Measurements from ENCODE around the gene RBKS. TPM values are rescaled to one million over a fixed set of nuclear protein-coding genes. Genes with fewer than 3 reads are reported as not detected.
"Not testable (repeated sequence)": the region's sequence is repeated elsewhere in the genome, so short reads cannot be mapped to it uniquely, and the experiment has no call there.

Gene RBKS
- total RNA-seq, 2 experiments from 2014 or later: 1.2 TPM

GRCh38 chr2:27772804-27773203, 117.4 kb downstream of the RBKS start:
- peaks cover 41% of the 10 kb centered on the region for H3K4me1 Mint-ChIP-seq
- DNase-seq: no peak
- peaks cover 7% of the 10 kb centered on the region for H3K27me3 Mint-ChIP-seq
- peak overlapping the region; percentile 100 for H3K4me3 Mint-ChIP-seq
- H3K9me3 Mint-ChIP-seq: no peaks in the 10 kb centered on the region
- ChIA-PET POLR2A (interaction anchor here (0.6 kb wide), 1 partner anchor 20 kb away, joined by 3 read pairs; no protein-coding TSS in a partner anchor), CTCF (no interaction called here)
- peak overlapping the region; percentile 34 for H3K27ac Mint-ChIP-seq
- H3K36me3 Mint-ChIP-seq (ENCODE audit: low read depth): peaks cover 34% of the 10 kb centered on the region

- peak within 1 kb of the TSS; percentile 100 for H3K4me3 Mint-ChIP-seq
- POLR2A ChIA-PET: interaction anchor here (0.6 kb wide), 1 partner anchor 21 kb away, joined by 3 read pairs; no protein-coding TSS in a partner anchor
- peaks cover 36% of the 10 kb centered on the region for H3K4me1 Mint-ChIP-seq
- peaks cover 9% of the 10 kb centered on the region for H3K27me3 Mint-ChIP-seq
- H3K36me3 Mint-ChIP-seq (ENCODE audit: low read depth): peaks cover 34% of the 10 kb centered on the region
- no peaks in the 10 kb centered on the region for H3K9me3 Mint-ChIP-seq
- peak; percentile 93 for DNase-seq
- CTCF ChIA-PET: no interaction called here
- peak within 1 kb of the TSS; percentile 99 for H3K27ac Mint-ChIP-seq
Measured at GRCh38 chr2:27771548-27772335, 118.4 kb downstream of the RBKS start, which contains the start of gene MRPL33. MRPL33 (plus strand) TSS chr2:27771719; CDS start chr2:27771778, 59 bp downstream.

- peaks cover 38% of the 10 kb centered on the region for H3K4me1 Mint-ChIP-seq
- no peaks in the 10 kb centered on the region for H3K9me3 Mint-ChIP-seq
- peak overlapping the region; percentile 100 for H3K4me3 Mint-ChIP-seq
- peak overlapping the region; percentile 99 for H3K27ac Mint-ChIP-seq
- DNase-seq: no peak
- H3K36me3 Mint-ChIP-seq (ENCODE audit: low read depth): peaks cover 28% of the 10 kb centered on the region
- CTCF ChIA-PET: no interaction called here
- peaks cover 9% of the 10 kb centered on the region for H3K27me3 Mint-ChIP-seq
- POLR2A ChIA-PET: no interaction called here
Measured at GRCh38 chr2:27771202-27771547, 119.0 kb downstream of the RBKS start.

GRCh38 chr2:27766287-27766661, 123.9 kb downstream of the RBKS start:
- Mint-ChIP-seq H3K4me1 (peaks cover 16% of the 10 kb centered on the region), H3K36me3 (ENCODE audit: low read depth) (no peaks in the 10 kb centered on the region), H3K27ac (no peak overlapping the region), H3K9me3 (no peaks in the 10 kb centered on the region), H3K27me3 (peaks cover 9% of the 10 kb centered on the region), H3K4me3 (no peak overlapping the region)
- POLR2A ChIA-PET: no interaction called here
- CTCF ChIA-PET: no interaction called here
- no peak for DNase-seq

GRCh38 chr2:27765621-27766286, 124.4 kb downstream of the RBKS start:
- Mint-ChIP-seq H3K36me3 (ENCODE audit: low read depth) (no peaks in the 10 kb centered on the region), H3K4me1 (peaks cover 10% of the 10 kb centered on the region), H3K27ac (no peak overlapping the region), H3K4me3 (no peak overlapping the region), H3K9me3 (no peaks in the 10 kb centered on the region), H3K27me3 (peaks cover 9% of the 10 kb centered on the region)
- DNase-seq: peak; percentile 13
- CTCF ChIA-PET: interaction anchor here (0.6 to 1.0 kb wide), 3 partner anchors 25 to 960 kb away, joined by 3 to 6 read pairs (median 5); no protein-coding TSS in a partner anchor
- POLR2A ChIA-PET: no interaction called here

GRCh38 chr2:27764526-27764925, 125.7 kb downstream of the RBKS start:
- H3K9me3 Mint-ChIP-seq; H3K36me3 Mint-ChIP-seq (ENCODE audit: low read depth); H3K27ac Mint-ChIP-seq; H3K4me1 Mint-ChIP-seq; H3K27me3 Mint-ChIP-seq; POLR2A ChIA-PET; DNase-seq; H3K4me3 Mint-ChIP-seq: not testable (repeated sequence)
- CTCF ChIA-PET: interaction anchor here (0.9 to 1.0 kb wide), 2 partner anchors 9 to 26 kb away, joined by 3 to 4 read pairs; no protein-coding TSS in a partner anchor

- peaks cover 8% of the 10 kb centered on the region for H3K4me1 Mint-ChIP-seq
- ChIA-PET CTCF (no interaction called here), POLR2A (no interaction called here)
- H3K9me3 Mint-ChIP-seq: no peaks in the 10 kb centered on the region
- no peak overlapping the region for H3K27ac Mint-ChIP-seq
- no peak for DNase-seq
- peaks cover 5% of the 10 kb centered on the region for H3K27me3 Mint-ChIP-seq
- no peaks in the 10 kb centered on the region for H3K36me3 Mint-ChIP-seq (ENCODE audit: low read depth)
- H3K4me3 Mint-ChIP-seq: no peak overlapping the region
Measured at GRCh38 chr2:27763907-27764267, 126.3 kb downstream of the RBKS start.

- Mint-ChIP-seq H3K27ac (no peak overlapping the region), H3K36me3 (ENCODE audit: low read depth) (no peaks in the 10 kb centered on the region), H3K4me1 (peaks cover 8% of the 10 kb centered on the region), H3K9me3 (no peaks in the 10 kb centered on the region), H3K4me3 (no peak overlapping the region), H3K27me3 (peaks cover 5% of the 10 kb centered on the region)
- DNase-seq: no peak
- CTCF ChIA-PET: no interaction called here
- POLR2A ChIA-PET: no interaction called here
Measured at GRCh38 chr2:27762951-27763906, 127.0 kb downstream of the RBKS start.

GRCh38 chr2:27756544-27757498, 133.4 kb downstream of the RBKS start:
- no peaks in the 10 kb centered on the region for H3K36me3 Mint-ChIP-seq (ENCODE audit: low read depth)
- DNase-seq: no peak
- H3K4me1 Mint-ChIP-seq: peaks cover 6% of the 10 kb centered on the region
- ChIA-PET CTCF (interaction anchor here (3.2 kb wide), 1 partner anchor 696 kb away, joined by 12 read pairs; no protein-coding TSS in a partner anchor), POLR2A (no interaction called here)
- no peak overlapping the region for H3K27ac Mint-ChIP-seq
- H3K27me3 Mint-ChIP-seq: no peaks in the 10 kb centered on the region
- H3K4me3 Mint-ChIP-seq: no peak overlapping the region
- no peaks in the 10 kb centered on the region for H3K9me3 Mint-ChIP-seq

GRCh38 chr2:27756091-27756490, 134.1 kb downstream of the RBKS start:
- CTCF ChIA-PET: interaction anchor here (1.7 to 3.2 kb wide), 2 partner anchors 9 to 697 kb away, joined by 4 to 12 read pairs; no protein-coding TSS in a partner anchor
- no peaks in the 10 kb centered on the region for H3K9me3 Mint-ChIP-seq

GRCh38 chr2:27754831-27755230, 135.4 kb downstream of the RBKS start:
- Mint-ChIP-seq H3K9me3 (no peaks in the 10 kb centered on the region), H3K4me3 (no peak overlapping the region), H3K4me1 (peaks cover 6% of the 10 kb centered on the region), H3K27ac (no peak overlapping the region), H3K36me3 (ENCODE audit: low read depth) (no peaks in the 10 kb centered on the region), H3K27me3 (no peaks in the 10 kb centered on the region)
- POLR2A ChIA-PET: no interaction called here
- CTCF ChIA-PET: interaction anchor here (0.6 to 3.2 kb wide), 11 partner anchors 10 to 698 kb away, joined by 3 to 12 read pairs (median 4); no protein-coding TSS in a partner anchor
- no peak for DNase-seq

More at GRCh38 chr2:27756091-27756490, 134.1 kb downstream of the RBKS start:
- Mint-ChIP-seq H3K36me3 (ENCODE audit: low read depth) (no peaks in the 10 kb centered on the region), H3K27ac (no peak overlapping the region), H3K4me1 (peaks cover 6% of the 10 kb centered on the region), H3K27me3 (no peaks in the 10 kb centered on the region), H3K4me3 (no peak overlapping the region)
- no peak for DNase-seq
- POLR2A ChIA-PET: no interaction called here
